ENCODE measurements around the gene GZMH.

GZMH gene

DNA sequence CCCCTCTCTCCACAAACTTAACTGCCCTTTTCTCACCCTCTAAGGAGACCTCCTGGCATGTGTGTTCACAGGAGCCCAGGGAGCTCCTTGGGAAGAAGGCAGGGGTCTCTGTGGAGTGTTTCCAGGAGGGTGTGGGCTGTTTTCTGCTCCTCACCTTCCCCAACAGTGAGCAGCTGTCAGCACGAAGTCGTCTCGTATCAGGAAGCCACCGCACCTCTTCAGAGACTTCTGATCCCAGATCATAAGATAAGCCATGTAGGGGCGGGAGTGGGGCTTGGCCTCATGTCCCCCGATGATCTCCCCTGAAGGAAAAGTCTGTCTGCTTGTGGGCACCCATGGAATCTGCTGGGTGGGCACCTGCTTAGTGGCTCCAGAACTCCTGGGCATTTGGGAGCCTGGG lies 23.3 kb upstream of the GZMH start:
- no peaks in the 10 kb centered on the region for H3K9me3 ChIP-seq
- no peak overlapping the region for H3K27ac ChIP-seq
- no peak overlapping the region for H3K4me3 ChIP-seq (ENCODE audit: low read depth in 1 of 2, low read length in 1 of 2)
- H3K4me1 ChIP-seq (ENCODE audit: control insufficient read depth in 1 of 2, insufficient read depth in 1 of 2, low read depth in 1 of 2, low read length in 1 of 2), result no peaks in the 10 kb centered on the region
- H3K36me3 ChIP-seq, result no peaks in the 10 kb centered on the region
- TF ChIP-seq, protein P1, sequence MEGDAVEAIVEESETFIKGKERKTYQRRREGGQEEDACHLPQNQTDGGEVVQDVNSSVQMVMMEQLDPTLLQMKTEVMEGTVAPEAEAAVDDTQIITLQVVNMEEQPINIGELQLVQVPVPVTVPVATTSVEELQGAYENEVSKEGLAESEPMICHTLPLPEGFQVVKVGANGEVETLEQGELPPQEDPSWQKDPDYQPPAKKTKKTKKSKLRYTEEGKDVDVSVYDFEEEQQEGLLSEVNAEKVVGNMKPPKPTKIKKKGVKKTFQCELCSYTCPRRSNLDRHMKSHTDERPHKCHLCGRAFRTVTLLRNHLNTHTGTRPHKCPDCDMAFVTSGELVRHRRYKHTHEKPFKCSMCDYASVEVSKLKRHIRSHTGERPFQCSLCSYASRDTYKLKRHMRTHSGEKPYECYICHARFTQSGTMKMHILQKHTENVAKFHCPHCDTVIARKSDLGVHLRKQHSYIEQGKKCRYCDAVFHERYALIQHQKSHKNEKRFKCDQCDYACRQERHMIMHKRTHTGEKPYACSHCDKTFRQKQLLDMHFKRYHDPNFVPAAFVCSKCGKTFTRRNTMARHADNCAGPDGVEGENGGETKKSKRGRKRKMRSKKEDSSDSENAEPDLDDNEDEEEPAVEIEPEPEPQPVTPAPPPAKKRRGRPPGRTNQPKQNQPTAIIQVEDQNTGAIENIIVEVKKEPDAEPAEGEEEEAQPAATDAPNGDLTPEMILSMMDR (IDR thresholded peaks at IDR 0.05), result no peak
- no peaks in the 10 kb centered on the region for H3K27me3 ChIP-seq

DNA sequence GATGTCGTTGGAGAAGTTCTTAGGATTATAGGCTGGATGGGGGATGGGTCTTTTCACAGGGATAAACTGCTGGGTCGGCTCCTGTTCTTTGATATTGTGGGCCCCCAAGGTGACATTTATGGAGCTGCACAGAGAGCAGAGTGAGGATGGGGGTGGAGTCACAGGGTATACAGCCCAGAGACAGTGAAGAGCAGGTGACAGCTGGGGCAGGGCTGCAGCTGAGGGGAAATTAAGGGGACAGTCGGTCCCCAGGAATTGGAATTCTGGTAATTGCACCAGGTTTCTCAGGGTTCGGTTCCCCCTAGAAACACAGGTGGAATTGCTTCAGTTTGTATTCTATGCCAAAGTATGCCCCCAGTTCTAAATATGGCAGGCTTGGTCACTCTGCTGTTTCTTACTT lies 22.9 kb upstream of the GZMH start:
- TF ChIP-seq, protein P1 (IDR thresholded peaks at IDR 0.05), result no peak
- Histone ChIP-seq H3K4me1 (ENCODE audit: control insufficient read depth in 1 of 2, insufficient read depth in 1 of 2, low read depth in 1 of 2, low read length in 1 of 2) (no peaks in the 10 kb centered on the region), H3K4me3 (ENCODE audit: low read depth in 1 of 2, low read length in 1 of 2) (no peak overlapping the region), H3K9me3 (no peaks in the 10 kb centered on the region), H3K27ac (no peak overlapping the region), H3K36me3 (no peaks in the 10 kb centered on the region), H3K27me3 (no peaks in the 10 kb centered on the region)

DNA sequence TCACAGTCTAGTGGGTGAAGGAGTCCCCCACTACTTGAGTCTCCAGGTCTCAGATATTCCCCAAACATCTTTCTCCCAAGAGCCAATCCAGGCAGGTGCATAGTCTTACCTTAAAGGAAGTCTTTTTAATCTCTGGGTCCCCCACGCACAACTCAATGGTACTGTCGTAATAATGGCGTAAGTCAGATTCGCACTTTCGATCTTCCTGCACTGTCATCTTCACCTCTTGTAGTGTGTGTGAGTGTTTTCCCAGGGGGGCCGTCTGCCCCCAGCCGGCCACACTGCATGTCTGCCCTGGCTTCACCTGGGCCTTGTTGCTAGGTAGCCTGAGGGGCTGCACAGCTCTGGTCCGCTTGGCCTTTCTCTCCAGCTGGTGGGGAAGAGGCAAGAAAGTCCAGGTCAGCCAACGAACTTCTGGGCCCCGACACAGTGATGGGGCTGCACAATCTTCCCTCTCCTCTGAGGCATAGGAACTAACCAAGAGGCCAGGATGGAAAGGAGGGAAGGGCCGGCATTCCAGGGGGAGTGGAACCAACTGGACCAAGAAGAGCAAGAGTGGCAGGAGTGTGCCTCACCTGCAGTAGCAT lies 22.4 kb upstream of the GZMH start:
- Histone ChIP-seq H3K9me3 (no peaks in the 10 kb centered on the region), H3K4me1 (ENCODE audit: control insufficient read depth in 1 of 2, insufficient read depth in 1 of 2, low read depth in 1 of 2, low read length in 1 of 2) (no peaks in the 10 kb centered on the region), H3K4me3 (ENCODE audit: low read depth in 1 of 2, low read length in 1 of 2) (no peak overlapping the region), H3K36me3 (no peaks in the 10 kb centered on the region), H3K27ac (no peak overlapping the region), H3K27me3 (no peaks in the 10 kb centered on the region)
- TF ChIP-seq, protein P1 (IDR thresholded peaks at IDR 0.05), result no peak

- H3K27ac ChIP-seq, result no peak overlapping the region
- no peak overlapping the region for H3K4me3 ChIP-seq (ENCODE audit: low read depth in 1 of 2, low read length in 1 of 2)
- TF ChIP-seq, protein P1 (IDR thresholded peaks at IDR 0.05), result no peak
- H3K9me3 ChIP-seq, result no peaks in the 10 kb centered on the region
- H3K4me1 ChIP-seq (ENCODE audit: control insufficient read depth in 1 of 2, insufficient read depth in 1 of 2, low read depth in 1 of 2, low read length in 1 of 2), result no peaks in the 10 kb centered on the region
- no peaks in the 10 kb centered on the region for H3K27me3 ChIP-seq
- no peaks in the 10 kb centered on the region for H3K36me3 ChIP-seq
Measured at GRCh38 chr14:24630872-24631477, 21.5 kb upstream of the GZMH start.

GRCh38 chr14:24630087-24630871 lies 20.8 kb upstream of the GZMH start:
- no peaks in the 10 kb centered on the region for H3K36me3 ChIP-seq
- no peak overlapping the region for H3K27ac ChIP-seq
- no peaks in the 10 kb centered on the region for H3K4me1 ChIP-seq (ENCODE audit: control insufficient read depth in 1 of 2, insufficient read depth in 1 of 2, low read depth in 1 of 2, low read length in 1 of 2)
- no peak overlapping the region for H3K4me3 ChIP-seq (ENCODE audit: low read depth in 1 of 2, low read length in 1 of 2)
- H3K27me3 ChIP-seq, result no peaks in the 10 kb centered on the region
- H3K9me3 ChIP-seq, result no peaks in the 10 kb centered on the region
- TF ChIP-seq, protein P1 (IDR thresholded peaks at IDR 0.05), result no peak
